Posterior vena cava (tissue), 2 donors: ENCODE data around the gene TUBB2B. TPM values are rescaled to one million over a fixed set of nuclear protein-coding genes. Genes with fewer than 3 reads are reported as not detected.
"Not testable (repeated sequence)": the region's sequence is repeated elsewhere in the genome, so short reads cannot be mapped to it uniquely, and the experiment has no call there.

Experiments used
- DNase-seq: peaks from one replicate; pipeline ENCODE4 v3.0.0-alpha.2; 2020; ENCODE audit warnings: low spot score
- intact Hi-C, 2 donors: fragments of 100-400 bp; cut with DNase I; formaldehyde crosslinking; loops; one replicate each; pipeline versions ENCODE4 v1.14.1 to v1.14.2; 2022 to 2023
- total RNA-seq, 2 donors: library from RNA; stranded (reverse); fragmentation: NEBNext Ultra II Directional; extraction: Animal tissue kit (Norgen Biotek cat#: 25700); gene quantifications; one replicate each; pipeline ENCODE4 v1.2.1, GENCODE V29; 2021
- donor health status: DM: yes; HTN: yes; CAD: no.
- donor health status: DM: yes; HTN: yes; CAD: no.

Gene TUBB2B
- total RNA-seq, 2 donors from 2014 or later: 3.0 to 5.7 TPM

GRCh38 chr6:3197734-3198133 lies 29.7 kb downstream of the TUBB2B start:
- intact Hi-C loops, DNase-seq: not testable (repeated sequence)

GRCh38 chr6:3196770-3197169 lies 30.7 kb downstream of the TUBB2B start:
- intact Hi-C loops: no loop called here
- no peak for DNase-seq

GRCh38 chr6:3195695-3196497 lies 31.6 kb downstream of the TUBB2B start:
- peak; percentile 20 for DNase-seq
- intact Hi-C loops: no loop called here

GRCh38 chr6:3195420-3195694 lies 32.1 kb downstream of the TUBB2B start:
- DNase-seq: no peak
- intact Hi-C loops: no loop called here

GRCh38 chr6:3194535-3195419 lies 32.7 kb downstream of the TUBB2B start:
- DNase-seq: peak; percentile 43
- intact Hi-C loops: no loop called here

- no peak for DNase-seq
- intact Hi-C loops: no loop called here
Measured at GRCh38 chr6:3193102-3193849, 34.2 kb downstream of the TUBB2B start.

- intact Hi-C loops: no loop called here
- DNase-seq: no peak
Measured at GRCh38 chr6:3190779-3191178, 36.7 kb downstream of the TUBB2B start.

DNA sequence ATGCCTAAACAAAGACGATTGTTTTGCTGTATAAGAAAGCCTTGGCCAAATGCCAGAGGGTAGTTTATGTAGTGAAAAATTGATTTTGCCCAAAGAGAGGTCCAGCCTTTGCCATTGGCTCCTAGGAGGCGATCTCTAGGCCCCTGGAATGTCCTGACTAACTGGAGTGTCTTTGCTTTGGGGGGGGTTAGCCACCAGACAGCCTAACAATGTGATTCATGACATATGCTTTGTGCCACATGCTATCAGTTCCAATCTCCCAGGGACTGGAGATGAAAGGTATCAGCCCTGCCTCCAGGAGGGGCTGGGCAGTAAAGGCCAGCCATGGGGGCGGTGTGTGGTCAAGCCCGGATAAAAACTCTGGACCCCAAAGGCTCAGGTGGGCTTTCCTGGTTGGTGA lies 37.4 kb downstream of the TUBB2B start:
- intact Hi-C loops: no loop called here
- no peak for DNase-seq

- intact Hi-C loops: loop anchor here in 1 of 2 donors (5.0 kb wide), 1 partner anchor 128 kb away; no protein-coding TSS in a partner anchor
- not testable (repeated sequence) for DNase-seq
Measured at GRCh38 chr6:3189192-3189591, 38.3 kb downstream of the TUBB2B start.

DNA sequence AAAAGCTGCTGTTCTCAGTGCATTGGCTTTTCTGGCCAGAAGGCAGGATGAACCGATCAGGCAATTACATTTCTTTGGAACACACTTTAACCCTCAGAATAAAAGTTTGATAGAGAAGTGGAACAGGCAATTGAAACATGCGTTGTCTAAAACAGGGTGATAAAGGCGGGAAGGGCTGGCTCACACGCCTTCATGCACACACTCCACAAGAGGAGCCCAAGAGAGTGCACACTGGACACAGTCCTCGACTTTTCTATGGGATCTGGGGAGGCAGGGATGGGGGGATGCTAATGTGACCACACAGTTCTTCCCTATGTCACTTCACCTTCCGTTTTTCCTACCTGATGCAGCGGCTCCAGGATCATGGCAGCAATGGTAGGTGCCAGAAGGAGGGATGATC lies 39.2 kb downstream of the TUBB2B start:
- DNase-seq: no peak
- intact Hi-C loops: loop anchor here in 1 of 2 donors (5.0 kb wide), 1 partner anchor 129 kb away; no protein-coding TSS in a partner anchor

DNA sequence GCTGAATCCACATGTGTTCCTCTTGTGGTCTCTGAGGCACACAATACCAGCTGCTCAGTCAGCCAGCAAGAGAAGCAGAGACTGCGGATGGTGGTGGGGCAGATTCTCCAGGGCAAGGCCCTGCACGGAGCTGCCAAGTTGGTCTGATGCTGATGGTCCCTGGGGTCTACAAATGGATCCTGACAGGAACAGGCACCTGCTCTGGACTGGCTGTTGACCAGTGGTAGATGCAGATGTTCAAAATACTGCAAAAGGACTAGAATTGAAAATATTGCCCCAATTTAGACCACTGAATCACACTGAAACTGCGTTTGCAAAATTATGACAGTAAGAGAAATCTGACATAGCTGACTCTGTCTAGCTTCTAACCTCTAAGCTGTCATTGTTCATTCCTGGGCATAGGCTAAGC lies 40.5 kb downstream of the TUBB2B start:
- intact Hi-C loops: loop anchor here in 1 of 2 donors (5.0 kb wide), 1 partner anchor 130 kb away; no protein-coding TSS in a partner anchor
- no peak for DNase-seq

DNA sequence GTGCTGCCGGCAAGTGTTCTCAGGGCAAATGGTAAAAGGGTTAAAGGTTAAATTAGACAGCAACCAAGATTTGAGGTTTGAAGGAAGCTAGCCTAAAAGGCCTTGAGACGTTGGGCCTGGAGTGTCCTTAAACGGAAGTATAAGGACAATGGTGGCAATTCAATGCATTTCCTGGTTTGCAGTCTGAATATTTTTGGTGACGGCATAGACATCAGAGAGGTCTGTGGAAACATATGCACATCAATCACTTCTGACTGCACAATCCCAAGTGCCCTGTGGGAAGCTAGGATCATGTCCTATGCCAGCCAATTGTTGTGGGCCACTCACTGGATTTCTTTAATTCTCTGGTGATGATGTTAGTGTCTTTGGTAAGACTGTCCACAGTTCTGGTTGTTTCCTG lies 44.4 kb downstream of the TUBB2B start:
- intact Hi-C loops: no loop called here

DNA sequence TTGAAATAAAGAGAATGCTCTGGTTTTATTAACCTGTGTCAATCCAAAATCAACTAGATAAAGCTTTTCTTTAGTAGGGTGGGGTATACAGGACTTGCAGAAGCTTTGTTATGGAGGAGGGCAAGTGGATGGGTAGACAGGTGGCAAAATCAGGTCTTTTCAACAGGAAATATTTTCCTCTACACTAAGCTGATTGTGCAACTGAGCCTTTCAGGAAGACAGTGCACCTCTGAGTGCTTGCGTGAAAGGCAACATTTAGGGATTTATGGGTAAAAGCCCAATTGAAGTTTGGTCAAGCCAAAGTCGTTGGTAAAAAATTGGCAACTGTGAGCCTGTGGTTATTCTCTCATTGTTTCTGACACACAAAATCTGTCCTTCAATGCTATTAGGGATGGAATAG lies 46.3 kb downstream of the TUBB2B start:
- DNase-seq: no peak
- intact Hi-C loops: no loop called here

More for the DNA sequence above, 44.4 kb downstream of the TUBB2B start:
- DNase-seq: no peak

GRCh38 chr6:3179945-3180344 lies 47.5 kb downstream of the TUBB2B start:
- DNase-seq, intact Hi-C loops: not testable (repeated sequence)

GRCh38 chr6:3178666-3179065 lies 48.8 kb downstream of the TUBB2B start:
- DNase-seq, intact Hi-C loops: not testable (repeated sequence)

DNA sequence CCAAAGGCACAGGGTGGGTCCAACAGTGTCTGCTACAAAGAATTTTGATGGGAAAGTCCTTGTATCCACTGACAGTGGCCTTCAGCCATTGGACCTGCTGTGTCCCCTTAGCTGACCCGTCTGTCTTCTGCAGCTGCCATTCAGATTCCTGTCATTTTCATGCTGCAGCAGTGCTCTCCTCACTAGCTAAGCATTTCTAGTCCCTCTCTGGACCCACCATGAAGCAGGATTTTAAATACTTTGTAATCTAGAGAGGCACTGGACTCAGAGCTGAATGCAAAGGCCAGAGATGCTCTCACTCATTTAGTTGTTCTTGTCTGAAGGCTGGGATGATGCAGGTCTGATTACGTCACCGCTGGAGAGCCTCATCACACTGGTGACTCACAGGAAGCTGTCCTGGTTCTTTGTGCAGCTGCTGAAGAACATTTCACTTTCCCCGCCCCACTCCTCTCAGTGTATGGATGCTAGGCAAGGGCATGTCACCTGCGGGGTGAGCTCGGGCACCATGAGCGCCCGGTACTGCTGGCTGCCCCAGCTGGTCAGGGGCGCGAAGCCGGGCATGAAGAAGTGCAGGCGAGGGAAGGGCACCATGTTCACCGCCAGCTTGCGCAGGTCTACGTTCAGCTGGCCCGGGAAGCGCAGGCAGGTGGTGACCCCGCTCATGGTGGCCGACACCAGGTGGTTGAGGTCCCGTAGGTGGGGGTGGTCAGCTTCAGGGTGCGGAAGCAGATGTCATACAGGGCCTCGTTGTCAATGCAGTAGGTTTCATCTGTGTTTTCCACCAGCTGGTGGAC lies 50.7 kb downstream of the TUBB2B start:
- intact Hi-C loops: no loop called here
- DNase-seq: peak; percentile 85

DNA sequence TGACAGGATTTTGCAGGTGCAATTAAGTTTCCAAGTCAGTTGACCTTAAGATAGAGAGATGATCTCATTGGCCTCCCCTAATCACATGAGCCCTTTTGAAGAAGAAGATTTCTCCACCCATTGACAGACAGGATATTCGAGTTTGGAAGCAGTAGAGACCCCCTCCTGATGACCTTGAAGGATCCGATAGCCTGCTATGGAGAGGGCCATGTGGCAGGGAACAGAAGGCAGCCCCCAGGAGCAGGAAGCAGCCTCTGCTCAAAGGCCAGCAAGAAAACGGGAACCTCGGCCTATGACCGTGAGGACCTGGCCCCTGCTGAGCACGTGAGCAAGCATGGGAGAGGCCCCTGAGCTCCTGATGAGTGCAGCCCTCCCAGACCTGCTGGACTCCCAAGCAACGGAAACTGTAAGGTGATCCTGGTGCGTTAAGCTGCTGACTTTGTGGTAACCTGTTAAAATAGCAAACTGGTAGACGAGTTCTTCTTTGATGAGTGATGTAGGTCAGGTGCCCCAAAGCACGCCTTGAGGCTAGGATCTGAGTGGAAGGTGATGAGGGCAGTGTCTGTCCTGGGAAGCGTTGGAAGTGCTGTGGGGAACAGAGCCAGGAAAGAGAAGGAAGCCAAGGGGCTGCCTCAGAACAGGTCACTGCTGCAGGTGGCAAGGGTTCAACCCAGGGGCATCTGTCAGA lies 51.6 kb downstream of the TUBB2B start:
- no peak for DNase-seq
- intact Hi-C loops: no loop called here
